CD4-positive, alpha-beta memory T cell (primary cell): Measurements from ENCODE around the gene ITPR3. TPM values are rescaled to one million over a fixed set of nuclear protein-coding genes. Genes with fewer than 3 reads are reported as not detected.
"Not testable (repeated sequence)": the region's sequence is repeated elsewhere in the genome, so short reads cannot be mapped to it uniquely, and the experiment has no call there.

ENCODE experiments used
- CTCF ChIA-PET: fragments of 350-600 bp; sonication (Branson Sonifier 250); formaldehyde crosslinking; loops from one replicate; lab custom pipeline; 2021; ENCODE audit warnings: inconsistent platforms; ENCODE audit not compliant: partially characterized antibody; lab: Charles Lee
- POLR2A ChIA-PET: fragments of 350-600 bp; sonication (Branson Sonifier 250); formaldehyde crosslinking; loops from one replicate; lab custom pipeline; 2021; ENCODE audit not compliant: partially characterized antibody; lab: Charles Lee
- DNase-seq, 5 donors: peaks; one replicate each; pipeline versions ENCODE4 v3.0.0 to v3.0.0-alpha.2; 2020 to 2022; ENCODE audit warnings: mixed read lengths in 1 of 5
- H3K27ac ChIP-seq: one replicate; pipeline ENCODE4 v1.7.0; 2013; ENCODE audit warnings: low read depth, low read length
- H3K27me3 ChIP-seq: 2 replicates; pipeline ENCODE4 v1.7.0; 2013; ENCODE audit warnings: mild to moderate bottlenecking, low read length, moderate library complexity; ENCODE audit not compliant: insufficient read depth
- H3K36me3 ChIP-seq: 2 replicates; pipeline ENCODE4 v1.7.0; 2013; ENCODE audit warnings: mild to moderate bottlenecking, low read length, moderate library complexity; ENCODE audit not compliant: insufficient read depth
- H3K4me1 ChIP-seq: 2 replicates; pipeline ENCODE4 v1.7.0; 2013; ENCODE audit warnings: mild to moderate bottlenecking, low read length, moderate library complexity; ENCODE audit not compliant: insufficient read depth
- H3K4me3 ChIP-seq, 2 donors: one replicate each; pipeline ENCODE4 v1.7.0; 2013; ENCODE audit warnings: low read length in 2 of 2, mild to moderate bottlenecking in 1 of 2
- H3K9me3 ChIP-seq, 2 donors: one replicate each; pipeline ENCODE4 v1.7.0; 2013; ENCODE audit warnings: low read length in 2 of 2, control low read depth in 1 of 2; ENCODE audit not compliant: control insufficient read depth in 1 of 2
- H3K27ac Mint-ChIP-seq, 7 donors: one replicate each; pipeline ENCODE4 v1.8.0; 2020 to 2021; ENCODE audit warnings: mixed read lengths in 7 of 7, mild to moderate bottlenecking in 6 of 7, inconsistent platforms in 3 of 7, moderate library complexity in 3 of 7
- H3K27me3 Mint-ChIP-seq, 2 donors: one replicate each; pipeline ENCODE4 v1.8.0; 2020 to 2021; ENCODE audit warnings: mixed read lengths in 2 of 2
- H3K36me3 Mint-ChIP-seq, 2 donors: one replicate each; pipeline ENCODE4 v1.8.0; 2020 to 2021; ENCODE audit warnings: mixed read lengths in 2 of 2, inconsistent platforms in 1 of 2, mild to moderate bottlenecking in 1 of 2
- H3K4me1 Mint-ChIP-seq, 4 donors: one replicate each; pipeline ENCODE4 v1.8.0; 2020 to 2021; ENCODE audit warnings: mixed read lengths in 4 of 4, mild to moderate bottlenecking in 1 of 4
- H3K4me3 Mint-ChIP-seq, 8 donors: one replicate each; pipeline ENCODE4 v1.8.0; 2020 to 2021; ENCODE audit warnings: mixed read lengths in 8 of 8, mild to moderate bottlenecking in 7 of 8, moderate library complexity in 6 of 8, inconsistent platforms in 3 of 8
- H3K9me3 Mint-ChIP-seq, 8 donors: one replicate each; pipeline ENCODE4 v1.8.0; 2020 to 2021; ENCODE audit warnings: mixed read lengths in 8 of 8, mild to moderate bottlenecking in 5 of 8, inconsistent platforms in 3 of 8, moderate library complexity in 1 of 8
- intact Hi-C: fragments of 100-400 bp; cut with micrococcal nuclease; formaldehyde crosslinking; loops from one replicate; pipeline ENCODE4 v1.15.1; 2023
- polyA plus RNA-seq, 2 donors: library from polyadenylated mRNA; unstranded; fragments of 300-500 nt; fragmentation: Illumina TruSeq; gene quantifications; one replicate each; pipeline ENCODE4 v1.2.3, GENCODE V29; 2021
- total RNA-seq, 2 experiments: library from RNA; stranded (reverse); gene quantifications; one replicate each; pipeline ENCODE4 v1.2.3, GENCODE V29; 2021

Gene ITPR3
- total and polyA plus RNA-seq, 4 experiments from 2014 or later = 0.55 to 72.4 (median 39.7) TPM

DNA sequence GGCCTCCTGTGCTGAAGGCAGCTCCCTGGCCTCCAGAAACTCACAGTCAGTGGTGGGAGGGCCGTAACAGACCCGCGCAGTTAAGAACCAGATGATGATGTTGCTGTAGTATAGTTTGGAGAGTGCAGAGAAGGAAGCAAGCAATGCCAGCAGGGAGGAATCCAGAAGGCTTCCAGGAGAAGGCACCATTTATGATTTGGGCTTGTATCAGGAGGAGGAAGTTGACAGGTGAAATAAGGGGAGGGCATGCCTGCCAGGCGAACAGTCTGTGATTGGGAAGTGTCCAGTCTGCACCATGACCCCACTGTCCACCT, 27.8 kb upstream of the ITPR3 start:
- H3K4me3 Mint-ChIP-seq = peak overlapping the region; percentile 67 to 91 (median 86)
- Histone ChIP-seq H3K36me3 (no peaks in the 10 kb centered on the region), H3K27ac (peak overlapping the region; percentile 17), H3K4me3 (peak overlapping the region; percentile 6 to 52), H3K9me3 (no peaks in the 10 kb centered on the region), H3K27me3 (no peaks in the 10 kb centered on the region), H3K4me1 (peaks cover 14% of the 10 kb centered on the region)
- H3K27ac Mint-ChIP-seq = peak overlapping the region; percentile 75 to 96 (median 92)
- H3K36me3 Mint-ChIP-seq = no peaks in the 10 kb centered on the region
- CTCF ChIA-PET = interaction anchor here (1.3 to 4.0 kb wide), 4 partner anchors 14 to 108 kb away, joined by 4 to 24 read pairs (median 10); partner anchors contain the start of gene BAK1
- no peaks in the 10 kb centered on the region for H3K9me3 Mint-ChIP-seq
- H3K27me3 Mint-ChIP-seq = no peaks in the 10 kb centered on the region
- H3K4me1 Mint-ChIP-seq = peaks cover 12 to 28% (median 18%) of the 10 kb centered on the region in 4 donors
- DNase-seq = no peak
- intact Hi-C loops = loop anchor here (1.0 to 2.0 kb wide), 2 partner anchors 27 to 40 kb away; partner anchors contain the start of gene ITPR3
- POLR2A ChIA-PET = interaction anchor here (1.2 to 2.8 kb wide), 4 partner anchors 14 to 118 kb away, joined by 3 to 24 read pairs (median 10); partner anchors contain the start of genes BAK1, ITPR3 and UQCC2

DNA sequence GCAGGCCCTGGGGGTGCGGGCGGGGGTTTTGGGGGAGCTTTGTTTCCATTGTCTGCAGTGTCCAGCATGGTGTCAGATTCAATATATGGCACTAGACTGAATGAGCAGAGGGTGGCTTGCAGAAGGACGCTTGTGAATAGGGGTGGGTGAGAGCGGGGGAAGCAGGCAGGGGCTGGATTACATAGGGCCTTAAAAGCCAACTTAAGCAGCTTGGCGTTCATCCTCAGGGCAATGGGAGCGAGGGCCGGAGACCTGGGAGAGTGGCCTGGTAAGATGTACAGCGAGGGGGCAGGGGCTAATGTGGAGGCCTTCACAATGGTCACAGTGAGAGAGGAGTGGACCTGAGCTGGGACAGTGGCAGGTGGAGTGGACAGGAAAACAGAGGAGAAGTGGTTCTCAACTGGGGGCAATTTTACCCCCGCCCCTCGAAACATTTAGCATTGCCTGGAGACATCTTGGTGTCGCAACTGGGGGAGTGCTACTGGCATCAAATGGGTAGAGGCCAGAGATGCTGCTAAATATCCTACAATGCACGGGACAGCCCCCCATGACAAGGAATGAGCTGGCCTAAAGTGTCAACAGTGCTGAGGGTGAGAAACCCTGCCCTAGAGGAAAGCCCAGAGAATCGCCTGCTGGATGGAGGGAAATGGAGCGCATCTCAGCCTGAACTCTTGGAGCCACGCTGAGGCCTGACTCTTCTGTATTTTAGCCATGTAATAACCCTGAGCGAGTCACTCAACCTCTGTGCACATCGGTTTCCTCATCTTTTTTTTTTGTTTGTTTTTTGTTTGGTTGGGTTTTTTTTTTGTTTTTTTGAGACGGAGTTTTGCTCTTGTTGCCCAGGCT, 25.9 kb upstream of the ITPR3 start:
- CTCF ChIA-PET = interaction anchor here (1.0 to 4.0 kb wide), 5 partner anchors 9 to 448 kb away, joined by 3 to 24 read pairs (median 10); partner anchors contain the start of gene UQCC2
- no peak overlapping the region for H3K27ac ChIP-seq
- H3K27me3 Mint-ChIP-seq = no peaks in the 10 kb centered on the region
- peak overlapping the region in 2 of 7 donors; percentile 32 to 41 for H3K27ac Mint-ChIP-seq
- H3K4me3 ChIP-seq = no peak overlapping the region
- peaks cover 14% of the 10 kb centered on the region for H3K4me1 ChIP-seq
- no peaks in the 10 kb centered on the region for H3K36me3 Mint-ChIP-seq
- H3K9me3 ChIP-seq = no peaks in the 10 kb centered on the region
- no peak for DNase-seq
- POLR2A ChIA-PET = interaction anchor here (0.6 to 2.0 kb wide), 3 partner anchors 12 to 152 kb away, joined by 4 to 7 read pairs (median 5); partner anchors contain the start of gene ITPR3
- H3K4me1 Mint-ChIP-seq = peaks cover 12 to 33% (median 20%) of the 10 kb centered on the region in 4 donors
- H3K4me3 Mint-ChIP-seq = peak overlapping the region in 2 of 8 donors; percentile 7 to 36
- intact Hi-C loops = no loop called here
- H3K27me3 ChIP-seq = no peaks in the 10 kb centered on the region
- H3K9me3 Mint-ChIP-seq = no peaks in the 10 kb centered on the region
- no peaks in the 10 kb centered on the region for H3K36me3 ChIP-seq

DNA sequence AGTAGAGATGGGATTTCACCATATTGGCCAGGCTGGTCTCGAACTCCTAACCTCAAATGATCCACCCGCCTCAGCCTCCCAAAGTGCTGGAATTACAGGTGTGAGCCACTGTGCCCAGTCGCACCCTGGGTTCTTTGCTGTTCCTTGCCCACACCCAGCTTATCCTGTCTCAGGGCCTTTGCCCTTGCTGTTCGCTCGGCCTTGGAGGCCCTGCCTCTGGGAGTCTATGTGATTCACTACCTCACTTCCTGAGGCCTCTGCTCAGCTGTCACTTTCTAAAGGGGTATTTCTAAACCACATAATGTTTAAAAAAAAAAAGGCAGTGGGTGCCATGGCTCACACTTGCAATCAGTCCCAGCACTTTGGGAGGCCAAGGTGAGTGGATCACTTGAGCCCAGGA, 24.2 kb upstream of the ITPR3 start:
- CTCF ChIA-PET = interaction anchor here (0.9 kb wide), 1 partner anchor 25 kb away, joined by 3 read pairs; the partner anchor contains the start of gene ITPR3
- Mint-ChIP-seq H3K27ac (peak overlapping the region in 1 of 7 donors; percentile 21), H3K4me1 (peaks cover 12 to 29% (median 19%) of the 10 kb centered on the region in 4 donors)

DNA sequence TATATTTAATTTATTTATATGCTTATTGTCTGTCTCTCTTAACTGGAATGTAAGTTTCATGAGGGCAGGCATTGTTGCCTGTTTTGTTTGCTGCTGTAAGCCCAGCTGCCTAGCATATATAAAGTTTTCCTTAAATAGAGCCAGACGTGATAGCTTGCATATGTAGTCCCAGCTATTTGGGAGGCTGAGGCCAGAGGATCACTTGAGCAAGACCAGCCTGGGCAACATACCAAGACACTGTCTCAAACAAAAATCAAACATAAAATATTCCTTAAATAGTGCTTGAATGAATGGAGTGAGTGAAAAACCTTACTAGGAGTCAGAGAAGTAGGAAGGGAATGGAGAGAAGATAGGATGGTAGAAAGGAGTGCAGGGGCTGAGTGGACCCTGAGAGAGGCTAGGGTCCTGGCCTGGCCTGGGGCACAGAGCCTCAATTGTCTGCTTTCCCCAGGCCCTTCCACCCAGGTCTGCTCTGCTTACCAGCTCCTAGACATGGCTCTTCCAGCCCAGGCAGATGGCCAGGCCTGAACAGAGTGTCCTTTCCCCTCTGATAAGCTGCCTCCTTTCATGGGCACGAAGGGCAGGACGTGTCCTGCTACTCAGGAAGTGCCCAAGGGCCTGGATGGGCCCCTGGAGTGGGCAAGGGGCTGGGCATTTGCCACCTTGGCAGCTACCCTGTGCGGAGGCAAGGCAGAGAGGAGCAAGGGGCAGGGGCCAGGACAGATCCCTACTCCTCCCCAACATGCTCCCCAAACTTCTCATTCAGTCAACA, 23.4 kb upstream of the ITPR3 start:
- no peak overlapping the region for H3K27ac ChIP-seq
- H3K4me1 Mint-ChIP-seq = peaks cover 5 to 21% (median 12%) of the 10 kb centered on the region in 4 donors
- H3K36me3 ChIP-seq = no peaks in the 10 kb centered on the region
- H3K4me3 ChIP-seq = no peak overlapping the region
- H3K27me3 ChIP-seq = no peaks in the 10 kb centered on the region
- H3K9me3 ChIP-seq = no peaks in the 10 kb centered on the region
- intact Hi-C loops = no loop called here
- no peaks in the 10 kb centered on the region for H3K27me3 Mint-ChIP-seq
- ChIA-PET CTCF (interaction anchor here (0.8 to 0.9 kb wide), 3 partner anchors 24 to 174 kb away, joined by 3 read pairs; partner anchors contain the start of gene ITPR3), POLR2A (interaction anchor here (0.6 to 1.0 kb wide), 2 partner anchors 24 to 127 kb away, joined by 3 read pairs; no protein-coding TSS in a partner anchor)
- H3K4me3 Mint-ChIP-seq = no peak overlapping the region
- no peaks in the 10 kb centered on the region for H3K9me3 Mint-ChIP-seq
- H3K27ac Mint-ChIP-seq = peak overlapping the region in 3 of 7 donors; percentile 13 to 84 (median 35)
- peaks cover 8% of the 10 kb centered on the region for H3K4me1 ChIP-seq
- no peak for DNase-seq
- no peaks in the 10 kb centered on the region for H3K36me3 Mint-ChIP-seq

More for the DNA sequence above, 24.2 kb upstream of the ITPR3 start:
- POLR2A ChIA-PET = interaction anchor here (0.6 kb wide), 1 partner anchor 127 kb away, joined by 3 read pairs; no protein-coding TSS in a partner anchor
- intact Hi-C loops, DNase-seq, H3K27me3 ChIP-seq, H3K4me3 ChIP-seq, H3K36me3 Mint-ChIP-seq, H3K9me3 Mint-ChIP-seq, H3K36me3 ChIP-seq, H3K27me3 Mint-ChIP-seq, H3K9me3 ChIP-seq, H3K27ac ChIP-seq: not testable (repeated sequence)
- peak overlapping the region in 1 of 8 donors; percentile 26 for H3K4me3 Mint-ChIP-seq
- peaks cover 14% of the 10 kb centered on the region for H3K4me1 ChIP-seq

DNA sequence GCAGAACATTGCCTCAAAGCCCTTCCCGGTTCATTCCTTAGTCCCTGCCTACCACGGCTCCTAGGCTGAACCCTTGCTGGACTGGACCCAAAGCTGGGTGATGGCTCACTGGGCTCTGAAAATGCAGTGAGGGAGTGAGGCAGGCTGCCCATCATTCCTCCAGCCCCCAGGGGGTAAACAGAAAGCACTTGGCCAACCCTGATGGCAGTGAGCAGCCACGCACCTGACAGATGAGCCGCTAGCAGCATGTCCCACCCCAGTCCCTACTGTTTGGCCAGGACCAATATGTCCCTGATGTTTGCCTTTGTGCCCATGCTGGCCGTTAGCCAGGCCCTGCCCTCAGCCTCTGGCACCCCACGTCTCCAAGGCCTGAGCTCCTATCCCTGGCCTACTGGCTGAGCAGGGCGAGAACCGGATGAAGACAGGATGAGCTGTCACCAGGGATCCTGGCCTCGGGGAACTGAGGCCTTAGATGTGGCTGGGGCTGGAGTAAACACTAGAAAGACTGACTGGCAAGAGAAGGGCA, 21.6 kb upstream of the ITPR3 start:
- H3K27ac Mint-ChIP-seq = peak overlapping the region in 3 of 7 donors; percentile 25 to 79 (median 54)
- no peak overlapping the region for H3K27ac ChIP-seq
- CTCF ChIA-PET = no interaction called here

DNA sequence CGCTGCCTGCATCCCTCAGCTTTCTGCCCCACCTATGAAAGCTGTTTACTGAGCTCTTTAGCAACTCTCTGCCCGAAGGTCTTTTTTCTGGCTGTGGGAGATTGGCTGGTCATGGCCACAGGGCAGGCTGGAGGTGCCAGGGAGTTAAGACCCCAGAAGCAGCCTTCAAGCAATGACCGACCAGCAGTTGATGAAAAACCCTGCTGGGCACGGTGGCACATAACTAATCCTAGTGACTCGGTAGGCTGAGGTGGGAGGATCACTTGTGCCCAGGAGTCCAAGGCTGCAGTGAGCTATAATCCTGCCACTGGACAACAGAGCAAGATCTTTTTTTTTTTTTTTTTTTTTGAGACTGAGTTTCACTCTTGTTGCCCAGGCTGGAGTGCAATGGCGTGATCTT, 20.4 kb upstream of the ITPR3 start:
- Mint-ChIP-seq H3K4me1 (peaks cover 0 to 13% (median 5%) of the 10 kb centered on the region in 4 donors), H3K9me3 (peaks cover 0 to 8% (median 6%) of the 10 kb centered on the region in 8 donors), H3K27ac (no peak overlapping the region), H3K27me3 (no peaks in the 10 kb centered on the region), H3K4me3 (no peak overlapping the region), H3K36me3 (peaks cover 0 to 5% of the 10 kb centered on the region in 2 donors)
- H3K4me3 ChIP-seq = no peak overlapping the region
- no peaks in the 10 kb centered on the region for H3K9me3 ChIP-seq
- no peak for DNase-seq
- no peaks in the 10 kb centered on the region for H3K4me1 ChIP-seq
- no peaks in the 10 kb centered on the region for H3K36me3 ChIP-seq
- ChIA-PET POLR2A (no interaction called here), CTCF (no interaction called here)
- intact Hi-C loops = no loop called here
- no peaks in the 10 kb centered on the region for H3K27me3 ChIP-seq
- H3K27ac ChIP-seq = no peak overlapping the region

More for the DNA sequence above, 21.6 kb upstream of the ITPR3 start:
- Histone ChIP-seq H3K4me3 (no peak overlapping the region), H3K27me3 (no peaks in the 10 kb centered on the region), H3K36me3 (no peaks in the 10 kb centered on the region), H3K9me3 (no peaks in the 10 kb centered on the region), H3K4me1 (no peaks in the 10 kb centered on the region)
- intact Hi-C loops = no loop called here
- DNase-seq = no peak
- Mint-ChIP-seq H3K27me3 (no peaks in the 10 kb centered on the region), H3K4me3 (no peak overlapping the region), H3K36me3 (no peaks in the 10 kb centered on the region), H3K4me1 (peaks cover 0 to 13% (median 6%) of the 10 kb centered on the region in 4 donors), H3K9me3 (no peaks in the 10 kb centered on the region)
- POLR2A ChIA-PET = interaction anchor here (1.2 kb wide), 1 partner anchor 112 kb away, joined by 3 read pairs; the partner anchor contains the start of gene UQCC2
